RWPE1 (cell line): Measurements from ENCODE around the gene GRAMD1A.
A peak's percentile ranks its signal among the peaks of the same experiment; 100 is the strongest.
"Not testable (repeated sequence)": the region's sequence is repeated elsewhere in the genome, so short reads cannot be mapped to it uniquely, and the experiment has no call there.

Experiments
- CTCF ChIA-PET: fragments of 350-600 bp; sonication (Branson Sonifier 250); formaldehyde crosslinking; extraction: SDS; loops from one replicate; lab custom pipeline; 2021; lab: Yijun Ruan, JAX
- POLR2A ChIA-PET: fragments of 400-600 bp; formaldehyde crosslinking; extraction: SDS; loops from one replicate; lab custom pipeline; 2020; ENCODE audit warnings: antibody characterized with exemption; ENCODE audit not compliant: low non-redundant PET; lab: Yijun Ruan, JAX
- DNase-seq: peaks from one replicate; pipeline ENCODE4 v3.0.0; 2012; ENCODE audit warnings: low spot score
- H3K27ac ChIP-seq: fragments of 450-650 bp; 2 replicates; pipeline ENCODE4 v1.5.1; 2017
- TF ChIP-seq, protein P1 (sequence below): fragments of 450-650 bp; conservative IDR thresholded peaks from 2 replicates; pipeline ENCODE4 v1.5.1; 2017; ENCODE audit warnings: low read depth, mild to moderate bottlenecking

GRAMD1A gene

DNA sequence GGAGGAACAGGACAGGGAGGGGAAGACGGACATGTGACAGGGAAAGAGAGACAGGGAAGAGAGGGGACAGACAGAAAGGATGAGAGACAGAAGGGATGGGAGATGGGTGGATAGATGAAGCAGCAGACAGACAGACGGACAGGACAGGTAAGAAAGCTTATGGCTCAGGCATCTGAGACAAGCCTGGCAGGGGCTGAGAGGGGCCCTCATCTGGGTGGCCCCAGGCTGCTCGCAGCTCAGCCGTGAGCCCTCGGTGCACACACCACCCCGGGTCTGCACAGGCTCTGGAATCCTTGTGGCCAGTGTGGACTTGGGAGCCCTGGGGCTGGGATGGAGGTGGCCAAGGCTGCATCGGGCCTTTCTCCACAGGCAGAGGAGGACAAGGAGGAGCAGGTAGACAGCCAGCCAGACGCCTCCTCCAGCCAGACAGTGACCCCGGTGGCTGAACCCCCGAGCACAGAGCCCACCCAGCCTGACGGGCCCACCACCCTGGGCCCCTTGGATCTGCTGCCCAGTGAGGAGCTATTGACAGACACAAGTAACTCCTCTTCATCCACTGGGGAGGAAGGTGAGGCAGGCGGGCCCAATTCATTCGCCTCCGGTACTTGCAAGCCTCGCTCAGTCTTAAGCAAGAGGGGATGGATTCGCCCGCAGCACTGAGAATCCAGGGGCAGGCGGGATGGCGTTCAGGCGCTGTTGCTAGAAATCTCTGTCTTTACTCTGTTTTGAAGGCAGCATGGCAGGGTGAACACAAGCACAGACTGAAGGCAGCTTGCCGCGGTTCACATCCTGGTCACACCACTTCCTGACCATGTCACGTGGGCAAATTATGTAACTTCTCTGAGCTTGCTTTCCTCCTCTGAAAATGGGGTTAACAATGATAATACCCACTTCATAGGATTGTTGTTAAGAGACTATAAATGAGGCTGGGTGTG is 14.0 kb downstream of the GRAMD1A start:
- CTCF ChIA-PET: no interaction called here
- H3K27ac ChIP-seq: peak overlapping the region; percentile 18
- TF ChIP-seq, protein P1, sequence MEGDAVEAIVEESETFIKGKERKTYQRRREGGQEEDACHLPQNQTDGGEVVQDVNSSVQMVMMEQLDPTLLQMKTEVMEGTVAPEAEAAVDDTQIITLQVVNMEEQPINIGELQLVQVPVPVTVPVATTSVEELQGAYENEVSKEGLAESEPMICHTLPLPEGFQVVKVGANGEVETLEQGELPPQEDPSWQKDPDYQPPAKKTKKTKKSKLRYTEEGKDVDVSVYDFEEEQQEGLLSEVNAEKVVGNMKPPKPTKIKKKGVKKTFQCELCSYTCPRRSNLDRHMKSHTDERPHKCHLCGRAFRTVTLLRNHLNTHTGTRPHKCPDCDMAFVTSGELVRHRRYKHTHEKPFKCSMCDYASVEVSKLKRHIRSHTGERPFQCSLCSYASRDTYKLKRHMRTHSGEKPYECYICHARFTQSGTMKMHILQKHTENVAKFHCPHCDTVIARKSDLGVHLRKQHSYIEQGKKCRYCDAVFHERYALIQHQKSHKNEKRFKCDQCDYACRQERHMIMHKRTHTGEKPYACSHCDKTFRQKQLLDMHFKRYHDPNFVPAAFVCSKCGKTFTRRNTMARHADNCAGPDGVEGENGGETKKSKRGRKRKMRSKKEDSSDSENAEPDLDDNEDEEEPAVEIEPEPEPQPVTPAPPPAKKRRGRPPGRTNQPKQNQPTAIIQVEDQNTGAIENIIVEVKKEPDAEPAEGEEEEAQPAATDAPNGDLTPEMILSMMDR: no peak
- POLR2A ChIA-PET: no interaction called here
- DNase-seq: no peak

DNA sequence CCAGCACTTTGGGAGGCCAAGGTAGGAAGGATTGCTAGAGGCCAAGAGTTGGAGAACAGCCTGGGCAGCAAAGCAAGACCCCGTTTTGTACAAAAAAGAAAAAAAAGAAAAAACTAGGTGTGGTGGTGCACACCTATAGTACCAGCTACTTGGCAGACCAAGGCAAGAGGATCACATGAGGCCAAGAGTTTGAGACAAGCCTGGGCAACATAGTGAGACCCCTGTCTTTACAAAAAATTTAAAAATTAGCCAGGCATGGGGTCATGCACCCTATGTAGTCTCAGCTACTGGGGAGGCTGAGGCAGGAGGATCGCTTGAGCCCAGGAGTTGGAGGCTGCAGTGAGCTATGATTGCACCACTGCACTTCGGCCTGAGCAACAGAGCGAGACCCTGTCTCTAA is 14.7 kb downstream of the GRAMD1A start:
- H3K27ac ChIP-seq, DNase-seq, CTCF ChIA-PET, POLR2A ChIA-PET: not testable (repeated sequence)

DNA sequence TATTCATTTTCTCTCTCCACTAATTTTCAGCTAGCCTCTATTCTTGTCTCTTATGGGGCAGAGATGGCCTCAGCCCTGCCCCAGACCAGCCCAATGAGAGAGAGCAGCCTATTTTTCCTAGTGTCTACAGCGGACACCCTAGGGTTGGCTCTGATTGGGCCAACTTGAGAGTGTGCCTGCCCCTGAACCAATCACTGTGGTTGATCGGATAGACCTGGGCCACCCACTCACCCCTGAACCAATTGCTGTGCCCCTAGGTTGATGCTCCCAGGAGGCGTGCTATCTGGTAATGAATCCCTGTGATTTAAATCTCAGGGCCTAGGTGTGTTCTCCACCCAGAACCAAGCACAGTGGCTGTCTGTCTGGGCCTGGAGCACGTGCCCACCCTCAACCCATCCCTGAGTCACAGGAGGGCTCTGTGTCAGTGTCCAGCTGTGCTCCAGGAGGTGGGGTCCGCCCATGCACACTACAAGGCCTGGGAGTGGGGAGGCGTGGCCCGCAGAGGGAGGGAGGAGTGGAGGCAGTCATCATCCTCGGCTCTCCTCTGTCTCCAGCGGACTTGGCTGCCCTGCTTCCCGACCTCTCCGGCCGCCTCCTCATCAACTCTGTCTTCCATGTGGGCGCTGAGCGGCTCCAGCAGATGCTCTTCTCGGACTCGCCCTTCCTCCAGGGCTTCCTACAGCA is 15.3 kb downstream of the GRAMD1A start:
- POLR2A ChIA-PET: no interaction called here
- no peak for DNase-seq
- TF ChIP-seq, protein P1: no peak
- H3K27ac ChIP-seq: no peak overlapping the region; the same call in 1 of the 2 replicates
- CTCF ChIA-PET: no interaction called here

DNA sequence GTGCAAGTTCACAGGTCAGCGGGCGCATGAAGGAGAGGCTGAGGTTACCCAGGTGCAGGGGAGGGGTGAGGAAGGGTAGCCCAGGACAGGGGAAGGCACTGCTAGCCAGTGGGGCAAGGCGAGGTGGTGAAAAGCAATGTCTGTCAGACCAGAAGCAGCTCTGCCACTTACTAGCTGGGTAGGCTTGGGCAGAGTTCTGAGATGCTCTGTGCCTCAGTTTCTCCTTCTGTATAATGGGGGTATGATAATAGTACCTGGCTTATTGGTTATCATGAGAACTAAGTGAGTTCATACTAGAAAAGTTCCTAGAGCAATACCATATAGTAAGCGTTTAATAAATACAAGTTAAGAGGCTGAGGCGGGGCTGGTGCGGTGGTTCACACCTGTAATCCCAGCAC is 15.8 kb downstream of the GRAMD1A start:
- no peak overlapping the region for H3K27ac ChIP-seq
- no peak for DNase-seq
- TF ChIP-seq, protein P1: no peak
- POLR2A ChIA-PET: no interaction called here
- CTCF ChIA-PET: no interaction called here

DNA sequence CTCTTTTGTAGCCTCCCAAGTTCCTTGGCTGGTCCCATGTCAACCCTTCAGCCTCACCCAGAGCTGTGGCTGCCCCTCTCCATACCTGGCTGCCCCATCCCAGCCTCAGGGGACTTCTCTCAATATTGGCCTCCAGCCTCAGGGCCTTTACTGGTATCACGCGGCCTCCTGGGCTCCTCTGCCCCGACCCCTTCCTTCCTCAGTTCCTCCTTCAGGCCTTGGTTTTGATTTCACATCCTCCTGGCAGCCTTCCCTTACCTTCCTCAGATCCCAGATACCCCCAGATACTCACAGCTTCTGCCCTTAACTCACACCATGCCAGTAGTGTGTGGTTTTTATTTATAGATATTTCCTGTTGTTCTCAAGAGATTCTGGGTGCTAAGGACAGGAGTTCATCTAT is 17.4 kb downstream of the GRAMD1A start:
- ChIA-PET POLR2A (no interaction called here), CTCF (no interaction called here)
- H3K27ac ChIP-seq: no peak overlapping the region
- TF ChIP-seq, protein P1: no peak
- no peak for DNase-seq

DNA sequence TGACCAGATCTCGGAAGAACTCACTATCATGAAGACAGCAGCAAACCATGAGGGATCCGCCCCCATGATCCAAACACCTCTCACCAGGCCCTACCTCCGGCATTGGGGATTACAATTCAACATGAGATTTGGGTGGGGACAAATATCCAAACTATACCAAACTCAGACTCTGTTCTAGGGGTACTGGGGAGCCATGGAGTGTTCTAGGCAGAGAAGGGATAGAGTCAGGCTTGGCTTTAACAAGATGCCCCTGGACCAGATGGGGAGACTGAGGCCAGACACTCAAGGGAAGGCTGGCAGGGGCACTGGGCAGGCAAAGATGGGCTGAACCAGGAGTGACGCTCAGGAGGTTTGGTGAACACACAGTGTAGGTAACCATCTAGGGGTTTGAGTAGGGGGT is 18.3 kb downstream of the GRAMD1A start:
- TF ChIP-seq, protein P1: no peak
- POLR2A ChIA-PET: no interaction called here
- CTCF ChIA-PET: interaction anchor here (0.7 kb wide), 2 partner anchors 50 to 254 kb away, joined by 3 to 4 read pairs; no protein-coding TSS in a partner anchor
- DNase-seq: no peak
- no peak overlapping the region for H3K27ac ChIP-seq
